ENCODE data around the gene ACP1.

GRCh38 chr2:296354-296753, 31.6 kb downstream of the ACP1 start:
- TF ChIP-seq POLR2A (IDR thresholded peaks at IDR 0.05) = no peak
- no peak for TF ChIP-seq CTCF (IDR thresholded peaks at IDR 0.05)
